ENCODE data around the gene NDEL1.

Gene NDEL1

GRCh38 chr17:8473451-8474192 is 37.9 kb downstream of the NDEL1 start:
- H3K9me3 ChIP-seq (ENCODE audit: control insufficient read depth, insufficient read depth, low read length), result no peaks in the 10 kb centered on the region
- no peak overlapping the region for H3K27ac ChIP-seq (ENCODE audit: low read depth, low read length)
- H3K36me3 ChIP-seq (ENCODE audit: control insufficient read depth, low read length), result peaks cover 51% of the 10 kb centered on the region
- no peaks in the 10 kb centered on the region for H3K9me2 ChIP-seq (replicated peaks; ENCODE audit: control insufficient read depth, low read length)
- no peak overlapping the region for H3K4me3 ChIP-seq (ENCODE audit: low read length)
- no peak overlapping the region for H3K4me2 ChIP-seq (ENCODE audit: low read length)
- TF ChIP-seq CTCF (IDR thresholded peaks at IDR 0.05; ENCODE audit: low read depth, low read length, poor library complexity, severe bottlenecking) (no peak), EZH2phosphoT487 (IDR thresholded peaks at IDR 0.05; ENCODE audit: borderline replicate concordance, low read length) (no peak)
- no peaks in the 10 kb centered on the region for H3K27me3 ChIP-seq (ENCODE audit: control insufficient read depth, low read length)
- H3K79me2 ChIP-seq (ENCODE audit: control insufficient read depth, low read length), result no peaks in the 10 kb centered on the region
- no peaks in the 10 kb centered on the region for H3K4me1 ChIP-seq (ENCODE audit: control insufficient read depth, low read length)
- no peaks in the 10 kb centered on the region for H4K20me1 ChIP-seq (ENCODE audit: control insufficient read depth, insufficient read depth, low read depth, low read length)
- H3F3A ChIP-seq (ENCODE audit: control insufficient read depth, insufficient read depth), result no peaks in the 10 kb centered on the region

GRCh38 chr17:8474826-8475225 is 39.1 kb downstream of the NDEL1 start:
- H3K9me2 ChIP-seq (replicated peaks; ENCODE audit: control insufficient read depth, low read length), result no peaks in the 10 kb centered on the region
- H3K79me2 ChIP-seq (ENCODE audit: control insufficient read depth, low read length), result no peaks in the 10 kb centered on the region
- no peaks in the 10 kb centered on the region for H3F3A ChIP-seq (ENCODE audit: control insufficient read depth, insufficient read depth)
- H3K4me3 ChIP-seq (ENCODE audit: low read length), result no peak overlapping the region
- no peak overlapping the region for H3K27ac ChIP-seq (ENCODE audit: low read depth, low read length)
- H3K27me3 ChIP-seq (ENCODE audit: control insufficient read depth, low read length), result no peaks in the 10 kb centered on the region
- no peaks in the 10 kb centered on the region for H4K20me1 ChIP-seq (ENCODE audit: control insufficient read depth, insufficient read depth, low read depth, low read length)
- H3K4me1 ChIP-seq (ENCODE audit: control insufficient read depth, low read length), result no peaks in the 10 kb centered on the region
- H3K4me2 ChIP-seq (ENCODE audit: low read length), result no peak overlapping the region
- TF ChIP-seq CTCF (IDR thresholded peaks at IDR 0.05; ENCODE audit: low read depth, low read length, poor library complexity, severe bottlenecking) (no peak), EZH2phosphoT487 (IDR thresholded peaks at IDR 0.05; ENCODE audit: borderline replicate concordance, low read length) (no peak)
- peaks cover 62% of the 10 kb centered on the region for H3K36me3 ChIP-seq (ENCODE audit: control insufficient read depth, low read length)
- H3K9me3 ChIP-seq (ENCODE audit: control insufficient read depth, insufficient read depth, low read length), result no peaks in the 10 kb centered on the region

GRCh38 chr17:8475227-8475626 is 39.5 kb downstream of the NDEL1 start:
- no peaks in the 10 kb centered on the region for H3K9me2 ChIP-seq (replicated peaks; ENCODE audit: control insufficient read depth, low read length)
- H4K20me1 ChIP-seq (ENCODE audit: control insufficient read depth, insufficient read depth, low read depth, low read length), result no peaks in the 10 kb centered on the region
- no peaks in the 10 kb centered on the region for H3K27me3 ChIP-seq (ENCODE audit: control insufficient read depth, low read length)
- TF ChIP-seq EZH2phosphoT487 (IDR thresholded peaks at IDR 0.05; ENCODE audit: borderline replicate concordance, low read length) (no peak), CTCF (IDR thresholded peaks at IDR 0.05; ENCODE audit: low read depth, low read length, poor library complexity, severe bottlenecking) (no peak)
- no peaks in the 10 kb centered on the region for H3K4me1 ChIP-seq (ENCODE audit: control insufficient read depth, low read length)
- H3K27ac ChIP-seq (ENCODE audit: low read depth, low read length), result no peak overlapping the region
- H3K36me3 ChIP-seq (ENCODE audit: control insufficient read depth, low read length), result peaks cover 62% of the 10 kb centered on the region
- no peaks in the 10 kb centered on the region for H3K79me2 ChIP-seq (ENCODE audit: control insufficient read depth, low read length)
- no peaks in the 10 kb centered on the region for H3F3A ChIP-seq (ENCODE audit: control insufficient read depth, insufficient read depth)
- H3K4me3 ChIP-seq (ENCODE audit: low read length), result no peak overlapping the region
- H3K9me3 ChIP-seq (ENCODE audit: control insufficient read depth, insufficient read depth, low read length), result no peaks in the 10 kb centered on the region
- H3K4me2 ChIP-seq (ENCODE audit: low read length), result no peak overlapping the region

Measured in DOHH2 (cell line).